HepG2 (cell line): ENCODE results near the gene CSNK1A1. TPM values are rescaled to one million over a fixed set of nuclear protein-coding genes. Genes with fewer than 3 reads are reported as not detected.

ENCODE experiments used
- ARID4A ChIP-seq: sonication (generic); formaldehyde crosslinking; IDR thresholded peaks from 2 replicates; pipeline ENCODE4 v1.5.0; 2020; ENCODE audit warnings: mild to moderate bottlenecking, missing genetic modification reagents, borderline replicate concordance
- CEBPZ ChIP-seq: IDR thresholded peaks from 2 replicates; pipeline ENCODE4 v1.6.1; 2012; ENCODE audit warnings: low read length, improper control_type of control experiment
- GATA4 ChIP-seq: sonication (generic); IDR thresholded peaks from 2 replicates; pipeline ENCODE4 v1.6.1; 2016; ENCODE audit warnings: antibody characterized with exemption, low read depth, borderline replicate concordance
- KAT7 ChIP-seq: IDR thresholded peaks from 2 replicates; pipeline ENCODE4 v1.6.1; 2018; ENCODE audit warnings: borderline replicate concordance, missing compliant biosample characterization
- KDM3A ChIP-seq: IDR thresholded peaks from 2 replicates; pipeline ENCODE4 v1.6.1; 2018; ENCODE audit warnings: low read depth, missing compliant biosample characterization
- POGK ChIP-seq: sonication (generic); formaldehyde crosslinking; conservative IDR thresholded peaks from 2 replicates; pipeline ENCODE4 v1.8.0; 2022; ENCODE audit warnings: mild to moderate bottlenecking, moderate library complexity, missing genetic modification reagents
- SMAD1 ChIP-seq: sonication (generic); formaldehyde crosslinking; IDR thresholded peaks from 2 replicates; pipeline ENCODE4 v1.4.0; 2020; ENCODE audit warnings: missing genetic modification reagents, low read depth, mild to moderate bottlenecking, borderline replicate concordance
- SOX13 ChIP-seq, 3 experiments: fragments of 450-650 bp in 1 of 3; sonication (generic) in 1 of 3; formaldehyde crosslinking in 1 of 3; IDR thresholded peaks in 2 of 3; conservative IDR thresholded peaks in 1 of 3; 2 replicates each; pipeline versions ENCODE4 v1.5.0 to v1.6.1; 2016 to 2020; ENCODE audit warnings: antibody characterized with exemption in 1 of 3, mild to moderate bottlenecking in 1 of 3, missing compliant biosample characterization in 1 of 3, missing genetic modification reagents in 1 of 3, moderate library complexity in 1 of 3
- THYN1 ChIP-seq: sonication (generic); formaldehyde crosslinking; IDR thresholded peaks from 2 replicates; pipeline ENCODE4 v1.8.1; 2023; ENCODE audit warnings: low read depth, mild to moderate bottlenecking, moderate library complexity, missing genetic modification reagents, borderline replicate concordance
- TP53 ChIP-seq: sonication (generic); formaldehyde crosslinking; conservative IDR thresholded peaks from 2 replicates; pipeline ENCODE4 v1.4.0; 2020; ENCODE audit warnings: missing genetic modification reagents
- ZFP37 ChIP-seq: sonication (generic); formaldehyde crosslinking; IDR thresholded peaks from 2 replicates; pipeline ENCODE4 v1.4.0; 2020; ENCODE audit warnings: missing genetic modification reagents, borderline replicate concordance
- ZFP41 ChIP-seq: sonication (generic); formaldehyde crosslinking; IDR thresholded peaks from 2 replicates; pipeline ENCODE4 v1.4.0; 2020; ENCODE audit warnings: mild to moderate bottlenecking, missing genetic modification reagents, borderline replicate concordance
- ZNF234 ChIP-seq: sonication (generic); formaldehyde crosslinking; conservative IDR thresholded peaks from 2 replicates; pipeline ENCODE4 v1.5.1; 2020; ENCODE audit warnings: mild to moderate bottlenecking, missing genetic modification reagents
- polyA plus RNA-seq, 8 experiments: library from polyadenylated mRNA; depleted of rRNA in 3 of 8; stranded (reverse) in 7 of 8; unstranded in 1 of 8; fragments of >200 nt; fragmentation: Illumina TruSeq in 4 of 8; extraction: Trizol in 4 of 8; gene quantifications; 2 replicates each; pipeline versions ENCODE4 v1.2.1 to v1.2.3, GENCODE V29; 2011 to 2016; ENCODE audit warnings: low read depth in 4 of 8, missing spikeins in 1 of 8, mixed read lengths in 1 of 8; ENCODE audit not compliant: insufficient read depth in 1 of 8
- total RNA-seq, 5 experiments: library from RNA; depleted of rRNA; stranded (reverse); fragments of >200 nt; fragmentation: Illumina TruSeq; extraction: Trizol; gene quantifications; 2 replicates each; pipeline ENCODE4 v1.2.3, GENCODE V29; 2016; ENCODE audit warnings: low read depth in 1 of 5
- TF ChIP-seq, protein P1 (sequence below): sonication (generic); formaldehyde crosslinking; IDR thresholded peaks from 2 replicates; pipeline ENCODE4 v1.8.1; 2023; ENCODE audit warnings: mild to moderate bottlenecking, moderate library complexity, missing genetic modification reagents
- TF ChIP-seq, protein P2 (sequence below): sonication (generic); formaldehyde crosslinking; IDR thresholded peaks from 2 replicates; pipeline ENCODE4 v1.5.1; 2020; ENCODE audit warnings: missing genetic modification reagents, mild to moderate bottlenecking, borderline replicate concordance

The CSNK1A1 gene
- total and polyA plus RNA-seq, 2 of the 13 experiments (the other 11 are each of a cell fraction or from before 2014, with no cell fraction given), result 89.0 to 149 TPM

DNA sequence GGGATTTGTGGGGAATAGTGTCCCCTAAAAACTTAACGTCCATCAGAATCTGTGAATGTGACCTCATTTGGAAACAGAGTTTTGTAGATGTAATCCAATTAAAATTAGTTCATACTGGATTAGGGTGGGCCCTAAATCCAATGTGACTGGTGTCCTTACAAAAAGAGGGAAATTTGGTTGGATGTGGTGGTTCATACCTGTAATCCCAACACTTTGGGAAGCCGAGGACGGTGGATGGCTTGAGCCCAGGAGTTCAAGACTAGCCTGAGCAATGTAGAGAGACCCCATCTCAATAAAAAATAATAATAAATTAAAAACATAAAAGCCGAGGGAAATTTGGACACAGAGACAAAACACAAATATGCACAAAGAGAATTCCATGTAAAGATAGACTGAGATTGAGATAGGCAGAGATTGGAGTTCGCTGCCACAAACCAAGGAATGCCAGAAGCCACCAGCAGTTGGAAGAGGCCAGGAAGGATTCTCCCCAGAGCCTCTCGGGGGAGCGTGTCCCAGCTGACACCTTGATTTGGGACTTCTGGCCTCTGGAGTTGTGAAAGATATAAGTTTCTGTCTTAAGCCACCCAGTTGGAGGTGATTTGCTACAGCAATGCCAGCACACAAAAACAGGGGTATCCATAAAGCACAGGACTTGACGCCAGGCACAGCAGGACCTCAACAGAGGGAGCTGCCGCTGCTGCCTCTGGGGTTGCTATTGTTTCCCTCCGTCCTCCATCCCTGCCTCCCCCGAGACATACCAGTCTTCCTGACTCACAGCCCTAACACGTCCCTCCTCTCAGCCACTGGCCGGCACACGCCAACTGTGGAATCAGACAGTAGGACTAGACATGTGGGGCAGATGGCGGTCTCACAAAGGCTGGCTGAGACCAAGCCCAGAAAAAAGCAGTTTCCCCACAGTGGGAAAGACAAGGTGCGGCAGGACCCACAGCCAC is 98.3 kb downstream of the CSNK1A1 start (continued):
- TF ChIP-seq, protein P1, sequence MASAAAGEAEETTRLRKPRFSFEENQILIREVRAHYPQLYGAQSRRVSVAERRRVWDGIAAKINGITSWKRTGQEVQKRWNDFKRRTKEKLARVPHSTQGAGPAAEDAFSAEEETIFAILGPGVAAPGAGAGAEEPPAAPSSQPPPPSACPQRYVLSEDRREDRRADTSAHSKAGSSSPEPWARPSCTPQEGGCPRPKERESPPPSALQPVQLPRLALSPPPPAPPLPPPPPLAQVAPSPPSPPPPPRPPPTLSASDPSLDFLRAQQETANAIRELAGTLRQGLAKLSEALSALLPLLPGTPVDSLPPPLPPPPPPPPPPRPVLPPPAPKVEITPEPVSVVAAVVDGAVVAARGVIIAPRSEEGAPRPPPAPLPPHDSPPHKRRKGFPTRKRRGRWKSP (CRISPR knock-in tag), result no peak
- TF ChIP-seq THYN1 (CRISPR knock-in tag) (no peak), ARID4A (no peak), KAT7 (CRISPR knock-in tag) (0 out of 2 replicates have a peak, but pooled peaks have one; percentile 7), ZFP41 (no peak), POGK (CRISPR knock-in tag) (no peak), ZFP37 (CRISPR knock-in tag) (no peak), KDM3A (CRISPR knock-in tag) (no peak), ZNF234 (CRISPR knock-in tag) (0 out of 2 replicates have a peak, but pooled peaks have one; percentile 38), GATA4 (no peak), SOX13 (IDR thresholded peaks at IDR 0.05) (no peak), SOX13 (CRISPR knock-in tag; conservative IDR thresholded peaks at IDR 0.05 in 1 of 2, IDR thresholded peaks at IDR 0.05 in 1 of 2) (no peak; a peak in 1 of 4 replicates), CEBPZ (no peak), TP53 (CRISPR knock-in tag) (no peak), SMAD1 (CRISPR knock-in tag) (no peak)
- TF ChIP-seq, protein P2, sequence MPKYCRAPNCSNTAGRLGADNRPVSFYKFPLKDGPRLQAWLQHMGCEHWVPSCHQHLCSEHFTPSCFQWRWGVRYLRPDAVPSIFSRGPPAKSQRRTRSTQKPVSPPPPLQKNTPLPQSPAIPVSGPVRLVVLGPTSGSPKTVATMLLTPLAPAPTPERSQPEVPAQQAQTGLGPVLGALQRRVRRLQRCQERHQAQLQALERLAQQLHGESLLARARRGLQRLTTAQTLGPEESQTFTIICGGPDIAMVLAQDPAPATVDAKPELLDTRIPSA (CRISPR knock-in tag), result no peak
